ENCODE data around the gene CAMTA1.
A peak's percentile ranks its signal among the peaks of the same experiment; 100 is the strongest.

The CAMTA1 gene

GRCh38 chr1:7510389-7510931, 725.2 kb downstream of the CAMTA1 start:
- no peak for ATAC-seq

GRCh38 chr1:7511381-7511780, 726.1 kb downstream of the CAMTA1 start:
- ATAC-seq: no peak

- no peak for ATAC-seq
These were observed 727.8 kb downstream of the CAMTA1 start for GRCh38 chr1:7513081-7513480.

GRCh38 chr1:7515175-7515574, 729.9 kb downstream of the CAMTA1 start:
- ATAC-seq: no peak

- ATAC-seq: no peak
These were observed 730.6 kb downstream of the CAMTA1 start for GRCh38 chr1:7515904-7516303.

- no peak for ATAC-seq
These were observed 731.1 kb downstream of the CAMTA1 start for GRCh38 chr1:7516341-7516740.

GRCh38 chr1:7516929-7517328, 731.7 kb downstream of the CAMTA1 start:
- ATAC-seq: no peak

GRCh38 chr1:7517611-7518330, 732.5 kb downstream of the CAMTA1 start:
- no peak for ATAC-seq

GRCh38 chr1:7518411-7518810, 733.2 kb downstream of the CAMTA1 start:
- no peak for ATAC-seq

- no peak for ATAC-seq
These were observed 734.1 kb downstream of the CAMTA1 start for GRCh38 chr1:7519181-7519860.

GRCh38 chr1:7519861-7520395, 734.7 kb downstream of the CAMTA1 start:
- no peak for ATAC-seq

GRCh38 chr1:7520496-7520895, 735.2 kb downstream of the CAMTA1 start:
- ATAC-seq: no peak

- no peak for ATAC-seq
These were observed 739.4 kb downstream of the CAMTA1 start for GRCh38 chr1:7524341-7525337.

- ATAC-seq: no peak
These were observed 740.2 kb downstream of the CAMTA1 start for GRCh38 chr1:7525338-7526063.

- no peak for ATAC-seq
These were observed 741.1 kb downstream of the CAMTA1 start for GRCh38 chr1:7526196-7526866.

GRCh38 chr1:7526867-7527732, 741.8 kb downstream of the CAMTA1 start:
- ATAC-seq: peak in 1 of 2 donors; percentile 13

GRCh38 chr1:7527733-7528045, 742.4 kb downstream of the CAMTA1 start:
- ATAC-seq: no peak

GRCh38 chr1:7528386-7529198, 743.3 kb downstream of the CAMTA1 start:
- no peak for ATAC-seq

- no peak for ATAC-seq
These were observed 744.7 kb downstream of the CAMTA1 start for GRCh38 chr1:7529917-7530316.

All from activated CD4-positive, CD25-positive, alpha-beta regulatory T cell treated with anti-CD3 and anti-CD28 coated beads, Interleukin-2, amount 50 U/mL, for 24 hours (primary cell).